Caki2 (cell line): ENCODE results near the gene UBE2R2. TPM values are rescaled to one million over a fixed set of nuclear protein-coding genes. Genes with fewer than 3 reads are reported as not detected.
"Not testable (repeated sequence)": the region's sequence is repeated elsewhere in the genome, so short reads cannot be mapped to it uniquely, and the experiment has no call there.

ENCODE experiments used
- DNase-seq: peaks from one replicate; pipeline ENCODE4 v3.0.0-alpha.2; 2015; ENCODE audit warnings: low read depth
- in situ Hi-C: cut with HindIII; loops from 2 replicates; pipeline ENCODE4 v1.10.0; 2016; ENCODE audit warnings: low sequenced_read_pairs, low pct_unique_long_range_greater_than_20kb, mixed read lengths
- total RNA-seq: library from RNA; depleted of rRNA; stranded (reverse); fragments of >200 nt; shearing (Covaris generic); gene quantifications from 2 replicates; pipeline ENCODE4 v1.2.3, GENCODE V29; 2014; ENCODE audit warnings: low replicate concordance

UBE2R2 gene
- total RNA-seq, 1 experiment from 2014 or later = 22.9 TPM

- in situ Hi-C loops = no loop called here
- no peak for DNase-seq
Measured at GRCh38 chr9:33867747-33868439, 50.9 kb downstream of the UBE2R2 start.

GRCh38 chr9:33868440-33868973 is 51.5 kb downstream of the UBE2R2 start:
- no peak for DNase-seq
- in situ Hi-C loops = no loop called here

DNA sequence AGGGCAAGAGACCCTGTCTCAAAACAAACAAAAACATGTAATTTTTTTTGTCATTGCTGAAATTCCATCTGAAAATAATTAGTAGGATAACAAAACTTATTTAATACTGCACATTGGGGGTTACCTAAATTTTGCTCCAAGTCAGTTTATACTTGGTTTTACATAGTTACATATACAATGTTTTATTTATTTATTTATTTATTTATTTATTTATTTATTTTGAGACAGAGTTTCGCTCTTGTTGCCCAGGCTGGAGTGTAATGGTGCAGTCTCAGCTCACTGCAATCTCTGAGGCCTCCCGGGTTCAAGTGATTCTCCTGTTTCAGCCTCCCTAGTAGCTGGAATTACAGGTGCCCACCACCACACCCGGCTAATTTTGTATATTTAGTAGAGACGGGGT is 52.3 kb downstream of the UBE2R2 start:
- in situ Hi-C loops, DNase-seq: not testable (repeated sequence)

DNA sequence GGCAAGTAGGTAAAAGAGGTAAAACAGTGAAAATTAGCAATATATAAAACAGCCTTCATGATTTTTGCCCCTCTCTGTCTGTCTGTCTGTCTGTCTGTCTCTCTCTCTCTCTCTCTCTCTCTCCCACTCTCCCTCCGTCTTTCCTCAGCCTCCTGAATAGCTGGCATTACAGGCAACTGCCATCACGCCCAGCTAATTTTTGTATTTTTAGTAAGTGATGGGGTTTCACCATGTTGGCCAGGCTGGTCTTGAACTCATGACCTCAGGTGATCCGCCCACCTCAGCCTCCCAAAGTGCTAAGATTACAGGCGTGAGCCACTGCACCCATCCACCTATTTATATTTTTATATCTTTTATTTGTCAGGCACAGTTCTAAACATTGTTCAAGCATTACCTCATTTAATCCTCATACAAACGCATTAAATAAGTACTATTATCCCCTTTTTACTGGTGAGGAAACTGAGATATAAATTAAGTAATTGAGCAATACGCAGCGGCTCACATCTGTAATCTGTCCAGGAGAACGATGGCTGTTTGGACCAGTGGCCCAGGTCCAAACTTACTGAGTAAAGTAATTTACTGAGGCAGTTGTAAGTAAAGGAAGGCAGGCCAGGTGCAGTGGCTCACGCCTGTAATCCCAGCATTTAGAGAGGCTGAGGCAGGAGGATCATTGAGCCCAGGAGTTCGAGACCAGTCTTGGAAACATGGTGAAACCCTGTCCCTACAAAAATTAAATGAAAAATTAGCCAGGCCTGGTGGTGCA is 60.9 kb downstream of the UBE2R2 start:
- DNase-seq = no peak
- in situ Hi-C loops = no loop called here

GRCh38 chr9:33878691-33879366 is 61.9 kb downstream of the UBE2R2 start:
- DNase-seq = no peak
- in situ Hi-C loops = no loop called here

DNA sequence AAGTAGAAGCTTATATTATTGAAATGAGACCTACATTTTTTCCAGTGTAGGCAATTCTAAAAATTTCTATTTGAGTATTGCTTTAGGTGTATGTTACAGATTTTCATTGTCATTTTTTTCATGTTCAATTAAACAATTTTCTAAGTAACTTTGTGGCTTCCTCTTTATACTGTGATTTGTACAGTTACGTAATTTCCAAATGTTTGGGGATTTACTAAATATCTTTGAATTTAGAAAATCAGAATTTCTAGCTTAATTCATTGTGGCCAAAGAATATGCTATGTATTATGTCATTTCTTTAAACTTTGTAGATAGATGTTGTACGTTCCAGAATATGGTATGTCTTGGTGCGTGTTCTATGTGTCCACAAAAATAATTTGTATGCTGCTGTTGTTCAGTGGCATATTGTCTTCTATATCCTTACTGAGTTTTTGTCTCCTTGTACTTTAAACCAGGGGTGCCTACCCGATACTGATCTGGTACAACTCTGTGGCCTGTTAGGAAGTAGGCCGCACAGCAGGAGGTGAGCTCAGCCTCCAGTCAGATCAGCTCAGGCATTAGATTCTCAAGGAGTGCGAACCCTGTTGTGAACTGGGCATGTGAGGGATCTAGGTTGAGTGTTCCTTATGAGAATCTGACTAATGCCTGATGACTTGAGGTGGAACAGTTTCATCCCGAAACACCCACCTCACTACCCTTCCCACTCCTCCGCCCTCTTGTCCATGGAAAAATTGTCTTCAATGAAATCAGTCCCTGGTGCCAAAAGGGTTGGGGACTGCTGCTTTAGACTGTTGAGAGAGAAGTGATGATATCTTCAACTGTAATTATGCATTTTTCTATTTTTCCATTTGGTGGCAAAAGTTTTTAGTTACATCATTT is 63.5 kb downstream of the UBE2R2 start:
- DNase-seq = no peak
- in situ Hi-C loops = no loop called here

DNA sequence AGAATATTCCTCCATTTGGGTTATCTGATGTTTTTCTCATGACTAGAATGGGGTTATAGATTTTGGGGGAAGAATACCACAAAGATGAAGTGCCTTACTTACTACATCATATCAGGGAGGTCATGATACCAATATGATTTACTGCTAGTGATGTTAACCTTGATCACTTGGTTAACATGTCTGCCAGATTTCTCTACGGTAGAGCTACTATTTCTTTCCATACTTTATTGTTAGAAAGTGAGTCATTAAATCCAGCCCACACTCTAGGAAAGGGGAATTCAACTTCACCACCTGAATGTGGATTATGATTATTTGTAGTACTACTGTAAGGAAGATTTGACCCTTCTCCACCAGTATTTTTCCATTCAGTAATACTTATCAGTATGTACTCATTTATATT is 64.7 kb downstream of the UBE2R2 start:
- no peak for DNase-seq
- in situ Hi-C loops = no loop called here

GRCh38 chr9:33884856-33885701 is 68.1 kb downstream of the UBE2R2 start:
- DNase-seq = peak; percentile 54
- in situ Hi-C loops = no loop called here

DNA sequence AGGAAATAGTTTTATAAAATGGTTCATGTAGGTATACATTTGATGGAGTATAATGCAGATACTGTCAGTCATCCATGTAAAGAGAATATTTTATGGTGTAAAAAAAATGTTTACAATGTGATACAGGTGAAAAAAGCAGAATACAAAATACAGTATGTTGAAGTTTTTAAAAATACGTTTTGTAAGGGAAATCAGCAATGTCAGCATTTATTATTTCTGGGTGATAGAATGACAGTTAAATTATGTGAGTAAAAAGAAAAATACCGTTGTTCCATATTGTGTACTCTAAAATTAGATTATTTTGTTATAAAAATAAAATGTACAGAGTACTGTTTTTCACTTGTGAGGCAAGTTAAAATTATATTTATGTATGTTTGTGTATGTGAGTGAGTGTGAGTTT is 69.0 kb downstream of the UBE2R2 start:
- DNase-seq = no peak
- in situ Hi-C loops = no loop called here

- in situ Hi-C loops = no loop called here
- no peak for DNase-seq
Measured at GRCh38 chr9:33893861-33894260, 76.9 kb downstream of the UBE2R2 start.

DNA sequence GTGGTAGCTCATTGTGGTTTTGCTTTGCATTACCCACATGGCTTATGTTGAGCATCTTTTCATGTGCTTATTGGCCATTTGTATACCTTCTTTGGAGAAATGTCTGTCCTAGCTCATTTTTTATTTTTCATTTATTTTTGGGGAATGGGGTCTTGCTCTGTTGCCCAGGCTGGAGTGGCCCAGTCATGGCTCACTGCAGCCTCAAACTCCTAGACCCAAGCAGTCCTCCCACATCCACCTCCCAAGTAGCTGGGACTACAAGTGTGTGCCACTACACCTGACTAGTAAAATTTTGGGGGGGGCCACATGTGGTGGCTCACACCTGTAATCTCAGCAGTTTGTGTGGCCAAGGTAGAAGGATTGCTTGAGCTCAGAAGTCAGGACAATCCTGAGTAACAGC is 77.4 kb downstream of the UBE2R2 start:
- in situ Hi-C loops = no loop called here
- DNase-seq = no peak

- DNase-seq = no peak
- in situ Hi-C loops = no loop called here
Measured at GRCh38 chr9:33903157-33903780, 86.3 kb downstream of the UBE2R2 start.

- no peak for DNase-seq
- in situ Hi-C loops = no loop called here
Measured at GRCh38 chr9:33905137-33905536, 88.2 kb downstream of the UBE2R2 start.

- DNase-seq = no peak
- in situ Hi-C loops = no loop called here
Measured at GRCh38 chr9:33906769-33907168, 89.8 kb downstream of the UBE2R2 start.

DNA sequence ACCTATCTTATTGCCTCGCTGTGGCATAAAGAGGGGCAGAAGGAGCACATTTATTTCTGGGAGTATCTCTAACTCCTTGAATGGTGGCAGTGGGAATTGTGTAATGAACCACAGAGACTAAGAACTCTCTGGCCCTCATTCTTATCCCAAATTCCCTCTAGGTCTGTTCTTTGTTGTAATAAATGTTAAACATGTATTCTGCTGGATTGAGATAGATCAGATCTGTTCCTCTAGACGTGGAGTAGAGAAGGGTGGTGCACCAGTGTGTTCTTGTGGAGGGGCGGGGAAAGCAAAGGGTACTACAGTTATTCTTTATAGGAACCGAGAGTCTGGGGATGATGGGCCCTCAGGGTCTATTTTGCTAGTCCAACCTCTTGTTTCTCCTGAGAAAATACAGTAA is 90.4 kb downstream of the UBE2R2 start:
- in situ Hi-C loops = no loop called here
- no peak for DNase-seq

DNA sequence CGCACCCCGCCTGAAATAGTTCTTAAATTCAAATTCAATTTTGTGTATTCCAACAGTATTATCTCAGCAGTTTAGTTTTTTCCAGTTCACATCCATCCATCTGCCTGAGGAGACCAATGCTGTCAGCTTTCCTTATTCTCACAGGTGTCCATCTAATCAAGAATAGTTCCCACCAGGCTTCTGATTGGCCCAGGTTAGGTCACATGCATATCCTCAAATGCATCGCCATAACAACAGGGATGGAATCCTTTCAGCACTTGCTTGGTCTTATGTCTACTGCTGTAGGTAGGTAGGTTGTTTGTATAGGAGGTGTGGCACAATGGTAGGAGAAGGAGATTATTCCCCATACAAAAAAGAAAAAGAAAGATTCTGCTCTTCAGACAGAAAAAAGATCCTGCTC is 91.2 kb downstream of the UBE2R2 start:
- in situ Hi-C loops = no loop called here
- no peak for DNase-seq

DNA sequence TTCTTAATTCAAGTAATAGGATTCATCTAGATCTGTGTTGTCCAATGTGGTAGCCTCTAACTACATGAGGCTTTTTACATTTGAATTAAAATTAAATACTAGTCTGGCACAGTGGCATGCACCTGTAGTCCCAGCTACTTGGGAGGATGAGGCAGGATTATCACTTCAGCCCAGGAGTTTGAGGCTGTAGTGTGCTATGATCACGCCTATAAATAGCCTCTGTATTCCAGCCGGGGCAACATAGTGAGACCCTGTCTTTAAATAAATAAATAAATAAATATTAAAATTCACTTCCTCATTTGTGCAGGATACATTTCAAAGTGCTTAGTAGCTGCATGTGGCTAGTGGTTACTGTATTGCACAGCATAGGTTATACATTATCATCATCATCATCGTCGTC is 91.8 kb downstream of the UBE2R2 start:
- no peak for DNase-seq
- in situ Hi-C loops = no loop called here
